ENCODE data around the gene WNT11. TPM values are rescaled to one million over a fixed set of nuclear protein-coding genes. Genes with fewer than 3 reads are reported as not detected.

WNT11 gene
- total RNA-seq, 2 experiments from 2014 or later: 0.30 to 1.2 TPM

GRCh38 chr11:76141901-76142588 lies 64.3 kb downstream of the WNT11 start:
- Histone ChIP-seq H3K4me1 (ENCODE audit: insufficient read depth, low read length) (no peaks in the 10 kb centered on the region), H3K4me3 (ENCODE audit: low read length) (no peak overlapping the region), H3K36me3 (ENCODE audit: insufficient read depth, low read length) (peaks cover 25% of the 10 kb centered on the region), H3K27me3 (ENCODE audit: control insufficient read depth in 1 of 2, insufficient read depth in 2 of 2, low read length in 2 of 2) (no peaks in the 10 kb centered on the region), H3K27ac (ENCODE audit: low read depth in 1 of 2, low read length in 2 of 2) (no peak overlapping the region), H3K9me3 (ENCODE audit: control insufficient read depth in 1 of 2, insufficient read depth in 1 of 2, low read length in 2 of 2) (no peaks in the 10 kb centered on the region)
- intact Hi-C loops (cut with DNase I, micrococcal nuclease): no loop called here
- ChIA-PET CTCF (no interaction called here), POLR2A (no interaction called here)
- Mint-ChIP-seq H3K9me3 (no peaks in the 10 kb centered on the region), H3K27ac (no peak overlapping the region), H3K27me3 (no peaks in the 10 kb centered on the region), H3K4me1 (ENCODE audit: low read depth) (no peaks in the 10 kb centered on the region), H3K36me3 (ENCODE audit: low read depth) (peaks cover 24% of the 10 kb centered on the region), H3K4me3 (no peak overlapping the region)
- TF ChIP-seq CTCF (IDR thresholded peaks at IDR 0.05): no peak
- DNase-seq (no peak), ATAC-seq (ENCODE audit: poor library complexity) (no peak)

- CTCF ChIA-PET: interaction anchor here (0.9 kb wide), 1 partner anchor 11 kb away, joined by 4 read pairs; no protein-coding TSS in a partner anchor
- Histone ChIP-seq H3K27ac (ENCODE audit: low read depth in 1 of 2, low read length in 2 of 2) (no peak overlapping the region), H3K36me3 (ENCODE audit: insufficient read depth, low read length) (peaks cover 26% of the 10 kb centered on the region), H3K9me3 (ENCODE audit: control insufficient read depth in 1 of 2, insufficient read depth in 1 of 2, low read length in 2 of 2) (no peaks in the 10 kb centered on the region), H3K27me3 (ENCODE audit: control insufficient read depth in 1 of 2, insufficient read depth in 2 of 2, low read length in 2 of 2) (no peaks in the 10 kb centered on the region), H3K4me3 (ENCODE audit: low read length) (no peak overlapping the region), H3K4me1 (ENCODE audit: insufficient read depth, low read length) (no peaks in the 10 kb centered on the region)
- intact Hi-C loops (cut with DNase I, micrococcal nuclease): no loop called here
- ATAC-seq (ENCODE audit: poor library complexity) (no peak), DNase-seq (no peak)
- Mint-ChIP-seq H3K9me3 (no peaks in the 10 kb centered on the region), H3K27ac (no peak overlapping the region), H3K4me1 (ENCODE audit: low read depth) (no peaks in the 10 kb centered on the region), H3K27me3 (no peaks in the 10 kb centered on the region), H3K36me3 (ENCODE audit: low read depth) (peaks cover 26% of the 10 kb centered on the region), H3K4me3 (no peak overlapping the region)
- TF ChIP-seq CTCF (IDR thresholded peaks at IDR 0.05): no peak
- POLR2A ChIA-PET: no interaction called here
Measured at GRCh38 chr11:76140912-76141574, 65.3 kb downstream of the WNT11 start.

- DNase-seq: no peak
Measured at GRCh38 chr11:76139314-76139713, 67.0 kb downstream of the WNT11 start.

More at GRCh38 chr11:76139314-76139713, 67.0 kb downstream of the WNT11 start:
- no peak for TF ChIP-seq CTCF (IDR thresholded peaks at IDR 0.05)
- Mint-ChIP-seq H3K36me3 (ENCODE audit: low read depth) (peaks cover 36% of the 10 kb centered on the region), H3K4me1 (ENCODE audit: low read depth) (no peaks in the 10 kb centered on the region), H3K4me3 (no peak overlapping the region), H3K27ac (no peak overlapping the region), H3K9me3 (no peaks in the 10 kb centered on the region), H3K27me3 (no peaks in the 10 kb centered on the region)
- Histone ChIP-seq H3K27me3 (ENCODE audit: control insufficient read depth in 1 of 2, insufficient read depth in 2 of 2, low read length in 2 of 2) (no peaks in the 10 kb centered on the region), H3K36me3 (ENCODE audit: insufficient read depth, low read length) (peaks cover 28% of the 10 kb centered on the region), H3K4me1 (ENCODE audit: insufficient read depth, low read length) (no peaks in the 10 kb centered on the region), H3K27ac (ENCODE audit: low read depth in 1 of 2, low read length in 2 of 2) (no peak overlapping the region), H3K9me3 (ENCODE audit: control insufficient read depth in 1 of 2, insufficient read depth in 1 of 2, low read length in 2 of 2) (no peaks in the 10 kb centered on the region), H3K4me3 (ENCODE audit: low read length) (no peak overlapping the region)
- no peak for ATAC-seq (ENCODE audit: poor library complexity)
- ChIA-PET POLR2A (no interaction called here), CTCF (interaction anchor here (1.1 kb wide), 1 partner anchor 13 kb away, joined by 5 read pairs; no protein-coding TSS in a partner anchor)
- intact Hi-C loops (cut with DNase I, micrococcal nuclease): no loop called here

Other genes starting within 250 kb of the WNT11 start
- 10 to 100 TPM; 34.8 to 36.3 TPM for gene THAP12, start 174.6 kb upstream of the WNT11 start, total RNA-seq
- gene GVQW3, start 174.8 kb upstream of the WNT11 start, total RNA-seq: 1 to 10 TPM; 1.8 TPM
- 10 to 100 TPM; 20.9 to 21.8 TPM for gene EMSY, start 238.5 kb upstream of the WNT11 start, total RNA-seq

Data from CD4-positive, alpha-beta T cell (primary cell).